PFSK-1 (cell line): ENCODE data around the gene USP49.

ENCODE experiments used
- FOXP2 ChIP-seq: optimal IDR thresholded peaks from 2 replicates; pipeline ENCODE3; 2011; ENCODE audit warnings: borderline replicate concordance, control low read depth, inconsistent platforms; ENCODE audit not compliant: insufficient read depth; ENCODE audit errors: extremely low read length, extremely low read depth
- POLR2AphosphoS5 ChIP-seq: IDR thresholded peaks from 2 replicates; pipeline ENCODE4 v1.6.1; 2012; ENCODE audit warnings: low read depth, mild to moderate bottlenecking, control low read depth, low read length, moderate library complexity
- TAF1 ChIP-seq: IDR thresholded peaks from 2 replicates; pipeline ENCODE4 v1.6.1; 2012; ENCODE audit warnings: low read length, control low read depth, borderline replicate concordance; ENCODE audit not compliant: insufficient read depth
- TF ChIP-seq, protein P1 (sequence below), 2 experiments: IDR thresholded peaks; 2 replicates each; pipeline versions ENCODE4 v1.6.1 to v1.8.0; 2011 to 2012; ENCODE audit warnings: low read depth in 2 of 2, low read length in 2 of 2, control low read depth in 1 of 2, inconsistent platforms in 1 of 2, mild to moderate bottlenecking in 1 of 2, moderate library complexity in 1 of 2; ENCODE audit not compliant: insufficient read depth in 1 of 2

- TF ChIP-seq TAF1 (no peak), POLR2AphosphoS5 (no peak), FOXP2 (no peak)
- TF ChIP-seq, protein P1, sequence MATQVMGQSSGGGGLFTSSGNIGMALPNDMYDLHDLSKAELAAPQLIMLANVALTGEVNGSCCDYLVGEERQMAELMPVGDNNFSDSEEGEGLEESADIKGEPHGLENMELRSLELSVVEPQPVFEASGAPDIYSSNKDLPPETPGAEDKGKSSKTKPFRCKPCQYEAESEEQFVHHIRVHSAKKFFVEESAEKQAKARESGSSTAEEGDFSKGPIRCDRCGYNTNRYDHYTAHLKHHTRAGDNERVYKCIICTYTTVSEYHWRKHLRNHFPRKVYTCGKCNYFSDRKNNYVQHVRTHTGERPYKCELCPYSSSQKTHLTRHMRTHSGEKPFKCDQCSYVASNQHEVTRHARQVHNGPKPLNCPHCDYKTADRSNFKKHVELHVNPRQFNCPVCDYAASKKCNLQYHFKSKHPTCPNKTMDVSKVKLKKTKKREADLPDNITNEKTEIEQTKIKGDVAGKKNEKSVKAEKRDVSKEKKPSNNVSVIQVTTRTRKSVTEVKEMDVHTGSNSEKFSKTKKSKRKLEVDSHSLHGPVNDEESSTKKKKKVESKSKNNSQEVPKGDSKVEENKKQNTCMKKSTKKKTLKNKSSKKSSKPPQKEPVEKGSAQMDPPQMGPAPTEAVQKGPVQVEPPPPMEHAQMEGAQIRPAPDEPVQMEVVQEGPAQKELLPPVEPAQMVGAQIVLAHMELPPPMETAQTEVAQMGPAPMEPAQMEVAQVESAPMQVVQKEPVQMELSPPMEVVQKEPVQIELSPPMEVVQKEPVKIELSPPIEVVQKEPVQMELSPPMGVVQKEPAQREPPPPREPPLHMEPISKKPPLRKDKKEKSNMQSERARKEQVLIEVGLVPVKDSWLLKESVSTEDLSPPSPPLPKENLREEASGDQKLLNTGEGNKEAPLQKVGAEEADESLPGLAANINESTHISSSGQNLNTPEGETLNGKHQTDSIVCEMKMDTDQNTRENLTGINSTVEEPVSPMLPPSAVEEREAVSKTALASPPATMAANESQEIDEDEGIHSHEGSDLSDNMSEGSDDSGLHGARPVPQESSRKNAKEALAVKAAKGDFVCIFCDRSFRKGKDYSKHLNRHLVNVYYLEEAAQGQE (IDR thresholded peaks at IDR 0.05; ENCODE audit: insufficient read depth in 1 of 2, low read depth in 2 of 2, low read length in 2 of 2): no peak
Measured at GRCh38 chr6:41877051-41877680, 18.0 kb downstream of the USP49 start.
